EH (cell line): ENCODE measurements around the gene GPR18.
"Not testable (repeated sequence)": the region's sequence is repeated elsewhere in the genome, so short reads cannot be mapped to it uniquely, and the experiment has no call there.

Source experiments
- DNase-seq: peaks from one replicate; pipeline ENCODE4 v3.0.0-alpha.2; 2015; ENCODE audit warnings: low read depth

The GPR18 gene

DNA sequence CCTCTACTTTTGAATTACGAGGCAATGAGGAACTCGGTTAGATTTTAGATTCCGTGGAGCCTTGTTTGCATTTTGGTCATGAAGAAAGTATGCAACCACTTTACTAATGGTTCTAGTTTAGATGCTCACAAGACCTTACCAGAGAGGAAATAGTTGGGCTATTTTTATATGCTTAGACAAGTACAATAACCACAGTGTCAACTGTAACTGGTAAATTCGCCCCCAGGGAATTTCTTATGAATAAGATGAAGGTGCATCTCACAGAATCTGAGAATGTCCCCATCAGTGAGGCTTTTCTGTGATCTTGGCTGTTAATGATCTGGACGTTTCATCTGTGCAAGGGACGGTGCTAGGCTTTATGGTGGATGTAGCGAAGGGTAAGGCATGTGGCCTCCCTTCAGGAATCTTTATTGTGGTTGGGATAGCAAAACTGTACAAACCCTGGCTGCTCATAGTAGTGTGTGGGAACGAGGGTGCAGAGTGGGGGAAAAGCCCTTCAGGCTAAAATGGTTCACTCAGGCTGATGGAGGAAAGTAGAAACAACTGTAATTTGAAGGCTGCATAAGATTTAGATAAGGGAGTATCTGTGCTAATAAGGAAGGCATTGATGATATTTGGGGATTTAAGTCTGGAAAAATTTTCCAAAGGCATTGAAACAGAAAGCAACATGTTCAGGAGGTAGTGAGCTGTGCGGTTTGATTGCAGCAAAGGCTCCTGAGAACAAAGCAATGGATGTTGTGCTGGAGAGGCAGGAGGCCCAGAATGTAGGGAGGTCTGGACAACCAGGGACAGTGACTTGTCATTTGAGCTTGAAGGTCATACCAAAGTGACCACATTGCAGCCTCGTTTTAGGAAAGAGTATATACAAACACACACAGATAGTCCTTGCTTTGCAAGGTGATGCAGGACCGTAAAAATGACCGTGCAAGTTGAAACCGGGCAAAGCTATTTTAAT, 29.2 kb downstream of the GPR18 start:
- DNase-seq, result peak; percentile 94

- no peak for DNase-seq
Observed at GRCh38 chr13:99227909-99228688, 30.1 kb downstream of the GPR18 start.

DNA sequence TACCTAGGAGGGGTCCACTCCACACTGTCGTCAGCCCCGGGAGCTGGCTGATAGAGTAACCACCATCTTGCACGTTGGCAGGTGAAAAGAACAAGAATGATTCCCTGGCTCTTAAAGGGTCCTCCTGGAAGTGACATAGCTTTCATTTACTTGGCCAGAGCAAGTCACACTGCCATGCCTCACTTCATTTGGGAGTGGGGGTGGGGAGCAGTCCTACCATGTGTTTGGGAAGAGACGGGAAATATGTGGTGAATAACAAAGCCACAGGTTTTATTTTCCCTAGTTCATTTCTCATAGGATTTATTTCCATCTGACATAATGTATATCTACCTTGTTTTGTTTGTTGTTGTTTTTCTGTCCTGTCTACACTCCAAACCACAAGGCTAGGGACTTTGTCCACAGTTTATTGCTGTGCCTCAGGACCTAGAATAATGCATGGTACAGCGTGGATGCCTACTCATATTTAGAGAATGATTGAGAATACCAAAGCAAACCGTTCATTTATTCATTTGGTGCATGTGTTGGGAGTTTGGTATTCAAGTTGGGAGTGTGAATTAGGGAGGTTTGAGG, 30.8 kb downstream of the GPR18 start:
- DNase-seq, result peak; percentile 17

GRCh38 chr13:99226513-99226912, 31.7 kb downstream of the GPR18 start:
- DNase-seq, result no peak

DNA sequence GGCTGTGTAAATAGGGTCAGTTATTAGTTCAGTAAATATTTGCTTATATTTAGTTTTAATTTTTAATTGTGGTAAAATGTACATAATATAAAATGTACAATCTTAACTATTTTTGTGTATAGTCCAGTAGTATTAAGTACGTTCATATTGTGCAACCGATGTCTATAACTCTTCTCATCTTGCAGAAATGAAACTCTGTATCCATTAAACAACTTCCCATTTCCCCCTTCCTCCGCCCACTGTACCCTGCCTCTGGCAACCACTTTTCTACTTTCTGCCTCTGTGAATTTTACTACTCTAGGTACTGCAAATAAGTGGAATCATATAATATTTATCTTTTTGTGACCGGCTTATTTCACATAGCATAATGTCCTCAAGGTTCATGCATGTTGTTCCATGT, 33.1 kb downstream of the GPR18 start:
- DNase-seq, result no peak

DNA sequence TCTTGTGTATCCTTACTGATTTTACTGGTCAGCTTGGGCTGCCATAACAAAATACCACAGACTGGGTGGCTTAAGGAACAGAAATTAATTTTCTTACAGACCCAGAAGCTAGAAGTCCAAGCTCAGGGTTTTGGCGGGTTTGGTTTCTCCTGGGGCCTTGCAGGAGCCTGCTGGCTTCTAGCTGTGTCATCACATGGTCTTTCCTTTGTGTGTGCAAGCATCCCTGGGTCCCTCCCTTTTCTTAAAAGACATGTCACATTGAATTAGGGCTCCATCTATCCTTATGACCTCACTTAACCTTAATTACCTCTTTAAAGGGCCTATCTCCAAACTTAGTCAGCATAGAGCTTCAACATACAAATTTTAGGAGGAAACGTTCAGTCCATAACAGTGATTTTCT, 34.2 kb downstream of the GPR18 start:
- DNase-seq, result peak; percentile 15

DNA sequence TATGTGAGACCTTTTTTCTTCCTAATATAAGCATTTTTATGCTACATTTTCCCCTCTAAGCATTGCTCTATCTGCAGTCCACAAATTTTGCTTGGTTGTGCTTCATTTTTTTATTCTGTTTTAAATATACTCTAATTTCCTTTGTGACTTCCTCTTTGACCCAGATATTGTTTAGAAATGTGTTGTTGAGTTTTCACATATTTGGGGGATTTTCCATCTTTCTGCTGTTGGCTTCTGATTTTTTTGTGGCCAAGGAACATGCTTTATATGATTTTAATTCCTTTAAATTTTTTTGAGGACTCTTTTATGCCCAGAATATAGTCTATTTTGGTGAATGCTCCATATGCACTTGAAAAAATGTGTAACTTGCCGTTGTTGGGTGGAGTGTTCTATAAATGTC, 34.6 kb downstream of the GPR18 start:
- DNase-seq, result no peak

DNA sequence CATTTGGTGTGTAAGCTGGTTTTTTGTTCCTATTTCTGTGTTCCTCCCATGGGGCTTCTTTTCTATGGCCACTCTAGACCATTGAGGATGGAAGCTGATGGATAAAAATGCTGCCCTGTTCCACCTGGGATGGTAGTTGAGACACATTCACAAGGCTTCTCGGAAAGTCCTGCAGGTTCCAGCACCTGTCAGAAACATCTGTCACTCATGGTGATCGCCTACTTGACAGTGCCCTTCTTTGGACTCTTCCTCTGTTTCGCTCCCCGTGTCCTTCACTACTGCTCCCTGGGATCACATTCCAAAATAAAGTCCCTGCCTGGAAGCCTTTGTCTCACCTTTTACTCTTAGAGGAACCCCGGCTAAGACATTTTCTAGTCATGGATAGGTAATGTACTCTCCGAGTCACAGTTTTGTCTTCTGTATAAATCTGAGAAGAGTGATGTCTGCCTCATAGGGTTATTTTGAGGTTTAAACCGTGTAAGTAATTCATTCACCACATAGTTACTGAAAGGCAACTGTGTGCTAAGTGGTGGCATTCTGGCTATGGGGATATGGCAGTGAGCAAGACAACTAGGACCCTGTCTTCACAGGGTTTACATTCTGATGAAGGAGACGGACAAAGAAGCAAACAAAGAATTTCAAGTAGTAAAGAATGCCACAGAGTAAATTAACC, 36.5 kb downstream of the GPR18 start:
- no peak for DNase-seq

DNA sequence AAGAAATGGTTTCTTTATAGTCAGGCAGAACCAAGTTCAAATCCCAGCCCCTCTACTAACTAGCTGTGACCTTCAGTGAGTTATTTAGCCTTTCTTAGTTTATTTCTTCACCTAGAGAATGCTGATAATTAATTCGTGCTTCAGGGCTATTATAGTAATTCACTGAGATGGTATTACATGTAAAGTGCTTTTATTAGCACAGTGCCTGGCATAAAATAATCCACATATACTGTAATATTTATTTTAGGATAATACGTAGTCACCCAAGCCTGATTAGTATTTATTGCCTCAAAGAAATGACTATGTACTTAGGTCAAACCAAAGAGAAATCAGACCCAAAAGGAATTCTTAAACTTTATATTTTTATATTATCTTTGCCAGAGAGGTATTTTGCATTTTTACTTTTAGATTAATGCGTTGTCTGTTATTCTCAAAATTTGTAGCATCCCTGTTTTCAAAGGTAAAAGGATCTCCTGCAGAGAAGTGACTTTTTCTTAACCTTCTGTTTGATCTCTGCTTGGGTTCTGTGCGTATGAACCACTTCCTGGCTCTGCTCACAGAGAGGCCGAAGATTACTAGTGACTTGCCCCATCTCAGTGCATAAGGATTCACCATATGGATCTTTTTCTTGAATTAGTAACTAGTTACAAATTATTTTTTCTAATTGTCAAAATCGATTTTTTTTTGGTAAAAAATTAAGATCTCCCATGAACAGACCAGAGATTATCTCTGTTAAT, 37.8 kb downstream of the GPR18 start:
- DNase-seq, result no peak

GRCh38 chr13:99218969-99219368, 39.2 kb downstream of the GPR18 start:
- no peak for DNase-seq

DNA sequence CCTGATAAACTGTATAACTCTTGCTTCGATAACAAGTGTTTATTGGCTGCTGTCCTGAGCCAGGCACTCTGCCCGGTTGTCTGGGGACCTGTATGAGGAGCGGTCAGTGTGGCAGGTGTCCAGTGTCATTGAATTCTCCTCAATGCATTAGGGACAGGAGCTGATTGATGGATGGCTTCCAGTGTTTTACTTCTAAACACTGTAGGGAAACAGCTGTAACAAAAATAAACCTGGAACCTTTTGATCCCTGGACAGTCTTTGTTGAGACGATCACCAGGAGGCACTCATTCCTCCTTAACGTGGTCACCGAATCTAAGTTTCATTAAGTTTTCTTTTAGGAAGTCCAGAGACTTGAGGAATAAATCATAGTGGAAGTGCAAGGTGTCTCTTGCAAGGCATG, 39.6 kb downstream of the GPR18 start:
- DNase-seq, result no peak

- DNase-seq, result no peak
Observed at GRCh38 chr13:99218126-99218525, 40.1 kb downstream of the GPR18 start.

- no peak for DNase-seq
Observed at GRCh38 chr13:99217461-99218110, 40.6 kb downstream of the GPR18 start.

- DNase-seq, result no peak
Observed at GRCh38 chr13:99215184-99215830, 42.9 kb downstream of the GPR18 start.

- DNase-seq, result no peak
Observed at GRCh38 chr13:99214731-99215130, 43.4 kb downstream of the GPR18 start.

- DNase-seq, result no peak
Observed at GRCh38 chr13:99214232-99214631, 43.9 kb downstream of the GPR18 start.

- DNase-seq, result no peak
Observed at GRCh38 chr13:99211421-99212035, 46.7 kb downstream of the GPR18 start.

- DNase-seq, result not testable (repeated sequence)
Observed at GRCh38 chr13:99210627-99211026, 47.6 kb downstream of the GPR18 start.

GRCh38 chr13:99208845-99209527, 49.2 kb downstream of the GPR18 start:
- no peak for DNase-seq
